Ovary (tissue), 9 donors: ENCODE results near the gene CFAP97D2. TPM values are rescaled to one million over a fixed set of nuclear protein-coding genes. Genes with fewer than 3 reads are reported as not detected.

Experiments
- DNase-seq, 5 donors: peaks; one replicate each; pipeline ENCODE4 v3.0.0-alpha.2; 2019 to 2020
- H3K27ac ChIP-seq, 2 donors: fragments of 200-600 bp; one replicate each; pipeline versions ENCODE4 v1.5.1 to v1.8.0; 2019 to 2022
- H3K27me3 ChIP-seq: fragments of 200-600 bp; one replicate; pipeline ENCODE4 v1.8.0; 2022
- H3K36me3 ChIP-seq: fragments of 200-600 bp; sonication (generic); one replicate; pipeline ENCODE4 v1.5.1; 2019
- H3K4me1 ChIP-seq: one replicate; pipeline ENCODE4 v1.8.1; 2013; ENCODE audit warnings: mild to moderate bottlenecking, moderate library complexity; ENCODE audit not compliant: insufficient read depth
- H3K4me3 ChIP-seq: fragments of 200-600 bp; sonication (generic); one replicate; pipeline ENCODE4 v1.5.1; 2017
- H3K9me3 ChIP-seq, 2 donors: fragments of 200-600 bp in 1 of 2; sonication (generic) in 1 of 2; one replicate each; pipeline versions ENCODE4 v1.5.1 to v1.8.1; 2013 to 2019; ENCODE audit warnings: mild to moderate bottlenecking in 1 of 2, moderate library complexity in 1 of 2
- CTCF ChIP-seq, 3 donors: fragments of 450-650 bp in 2 of 3; fragments of 200-600 bp in 1 of 3; IDR thresholded peaks; one replicate each; pipeline versions ENCODE4 v1.5.1 to v1.8.0; 2016 to 2022; ENCODE audit warnings: antibody characterized with exemption in 3 of 3, mild to moderate bottlenecking in 1 of 3
- EP300 ChIP-seq: sonication (generic); formaldehyde crosslinking; IDR thresholded peaks from one replicate; pipeline ENCODE4 v1.6.1; 2017; ENCODE audit warnings: antibody characterized with exemption
- POLR2A ChIP-seq: fragments of 450-650 bp; IDR thresholded peaks from one replicate; pipeline ENCODE4 v1.6.1; 2017; ENCODE audit warnings: antibody characterized with exemption, mild to moderate bottlenecking, moderate library complexity
- whole genome bisulfite sequencing, 3 donors: extraction: QIAGEN DNeasy Blood & Tissue Kit in 1 of 3; methylation state at CpG; one replicate each; pipeline versions ENCODE4 v1.1.5 to v1.1.7; 2013 to 2017; 5-methylcytosine and 5-hydroxymethylcytosine counted together
- intact Hi-C, 4 donors: fragments of 100-400 bp; cut with DNase I; formaldehyde crosslinking; loops; one replicate each; pipeline versions ENCODE4 v1.11.0 to v1.15.1; 2022 to 2023
- polyA plus RNA-seq, 2 donors: library from polyadenylated mRNA; stranded (reverse); fragments of 200-250 nt in 1 of 2; fragments of 350-450 nt in 1 of 2; fragmentation: Illumina TruSeq in 1 of 2; extraction: RNeasy Lipid Tissue Mini Kit (QIAGEN cat#74804) in 1 of 2; gene quantifications; one replicate each; pipeline ENCODE4 v1.2.3, GENCODE V29; 2013 to 2014
- total RNA-seq, 7 donors: library from RNA; depleted of rRNA in 2 of 7; stranded (reverse); fragments of >200 nt in 2 of 7; fragmentation: NEBNext Ultra II Directional in 3 of 7; extraction: Animal tissue kit (Norgen Biotek cat#: 25700) in 3 of 7; gene quantifications; one replicate each; pipeline versions ENCODE4 v1.1.0 to v1.2.4, GENCODE V29; 2016 to 2023
- donor health status: DM: no; HTN: no; CAD: no; lungs with moderate emphysema.
- donor health status: DM: no; HTN: no; CAD: no.
- donor health status: Bipolar disorder and iron deficiency.
- donor health status: DM: yes; HTN: yes; CAD: no.
- donor health status: DM: no; HTN: no; CAD: no.
- donor health status: DM: yes; HTN: yes; CAD: no.

The CFAP97D2 gene
- total and polyA plus RNA-seq, 9 donors = 0.28 to 5.2 (median 3.1) TPM; not detected in 6

- DNase-seq = no peak
- H3K4me3 ChIP-seq = no peak overlapping the region
- no peak for TF ChIP-seq CTCF (IDR thresholded peaks at IDR 0.05)
- no peak for TF ChIP-seq POLR2A
- TF ChIP-seq EP300 = no peak
- no peaks in the 10 kb centered on the region for H3K36me3 ChIP-seq
- intact Hi-C loops = no loop called here
- 81 to 86% (median 82%) methylated on average over 12 of the region's 12 CpGs for WGBS, 3 donors
- H3K4me1 ChIP-seq = no peaks in the 10 kb centered on the region
- no peak overlapping the region for H3K27ac ChIP-seq
- no peaks in the 10 kb centered on the region for H3K9me3 ChIP-seq
- no peaks in the 10 kb centered on the region for H3K27me3 ChIP-seq
These were observed 29.0 kb upstream of the CFAP97D2 start for GRCh38 chr13:114149774-114150740.

- no peak overlapping the region for H3K4me3 ChIP-seq
- H3K4me1 ChIP-seq = no peaks in the 10 kb centered on the region
- WGBS, 3 donors = 74 to 80% (median 78%) methylated on average over 10 of the region's 10 CpGs
- TF ChIP-seq EP300 (no peak), POLR2A (no peak), CTCF (IDR thresholded peaks at IDR 0.05) (no peak)
- no peaks in the 10 kb centered on the region for H3K9me3 ChIP-seq
- H3K36me3 ChIP-seq = no peaks in the 10 kb centered on the region
- no peak overlapping the region for H3K27ac ChIP-seq
- intact Hi-C loops = no loop called here
- DNase-seq = no peak
- H3K27me3 ChIP-seq = no peaks in the 10 kb centered on the region
These were observed 28.0 kb upstream of the CFAP97D2 start for GRCh38 chr13:114151031-114151430.

GRCh38 chr13:114151565-114152284, 27.3 kb upstream of the CFAP97D2 start:
- Histone ChIP-seq H3K27me3 (no peaks in the 10 kb centered on the region), H3K27ac (no peak overlapping the region), H3K9me3 (no peaks in the 10 kb centered on the region), H3K36me3 (no peaks in the 10 kb centered on the region), H3K4me1 (peaks cover 3% of the 10 kb centered on the region), H3K4me3 (no peak overlapping the region)
- intact Hi-C loops = no loop called here
- DNase-seq = no peak
- 68 to 81% (median 70%) methylated on average over 28 of the region's 28 CpGs for WGBS, 3 donors
- TF ChIP-seq POLR2A (no peak), CTCF (IDR thresholded peaks at IDR 0.05) (no peak), EP300 (no peak)

DNA sequence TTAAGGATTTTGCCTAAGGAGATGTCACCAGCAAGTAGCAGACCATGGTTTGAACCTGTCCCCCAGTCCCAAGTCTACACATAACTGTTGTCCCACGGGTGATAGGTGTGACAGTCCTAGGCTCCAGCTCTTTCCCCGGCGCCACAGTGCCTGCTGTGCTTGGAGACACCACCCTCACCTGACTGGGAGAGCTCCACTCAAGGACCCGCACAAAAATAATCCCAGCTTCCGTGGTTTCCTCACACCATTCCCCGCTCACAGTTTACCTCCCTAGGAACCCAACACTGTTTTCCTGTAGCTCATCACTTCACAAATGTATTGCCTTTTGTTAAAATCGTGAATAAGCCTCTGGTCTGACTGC, 26.8 kb upstream of the CFAP97D2 start:
- intact Hi-C loops = no loop called here
- no peaks in the 10 kb centered on the region for H3K9me3 ChIP-seq
- H3K4me1 ChIP-seq = peaks cover 3% of the 10 kb centered on the region
- H3K4me3 ChIP-seq = no peak overlapping the region
- TF ChIP-seq EP300 (no peak), CTCF (IDR thresholded peaks at IDR 0.05) (no peak), POLR2A (no peak)
- DNase-seq = no peak
- H3K36me3 ChIP-seq = no peaks in the 10 kb centered on the region
- H3K27me3 ChIP-seq = no peaks in the 10 kb centered on the region
- no peak overlapping the region for H3K27ac ChIP-seq
- 71 to 89% (median 81%) methylated on average over 7 of the region's 7 CpGs for WGBS, 3 donors
